Keratinocyte (primary cell): Measurements from ENCODE around the gene DNAJB13.

Experiments used
- EZH2 ChIP-seq: IDR thresholded peaks from one replicate; pipeline ENCODE4 v1.6.1; 2012; ENCODE audit warnings: inconsistent platforms, mild to moderate bottlenecking, low read length, moderate library complexity
- TF ChIP-seq, protein P1 (sequence below), 3 experiments: IDR thresholded peaks in 1 of 3; conservative IDR thresholded peaks in 1 of 3; optimal IDR thresholded peaks in 1 of 3; 2 replicates in 2 of 3; 3 replicates in 1 of 3; pipeline versions ENCODE3 to v1.5.1; 2011; ENCODE audit warnings: low read length in 3 of 3, mild to moderate bottlenecking in 3 of 3, moderate library complexity in 2 of 3, control low read depth in 1 of 3, inconsistent platforms in 1 of 3; ENCODE audit not compliant: insufficient read depth in 2 of 3; ENCODE audit errors: extremely low read depth in 1 of 3

DNA sequence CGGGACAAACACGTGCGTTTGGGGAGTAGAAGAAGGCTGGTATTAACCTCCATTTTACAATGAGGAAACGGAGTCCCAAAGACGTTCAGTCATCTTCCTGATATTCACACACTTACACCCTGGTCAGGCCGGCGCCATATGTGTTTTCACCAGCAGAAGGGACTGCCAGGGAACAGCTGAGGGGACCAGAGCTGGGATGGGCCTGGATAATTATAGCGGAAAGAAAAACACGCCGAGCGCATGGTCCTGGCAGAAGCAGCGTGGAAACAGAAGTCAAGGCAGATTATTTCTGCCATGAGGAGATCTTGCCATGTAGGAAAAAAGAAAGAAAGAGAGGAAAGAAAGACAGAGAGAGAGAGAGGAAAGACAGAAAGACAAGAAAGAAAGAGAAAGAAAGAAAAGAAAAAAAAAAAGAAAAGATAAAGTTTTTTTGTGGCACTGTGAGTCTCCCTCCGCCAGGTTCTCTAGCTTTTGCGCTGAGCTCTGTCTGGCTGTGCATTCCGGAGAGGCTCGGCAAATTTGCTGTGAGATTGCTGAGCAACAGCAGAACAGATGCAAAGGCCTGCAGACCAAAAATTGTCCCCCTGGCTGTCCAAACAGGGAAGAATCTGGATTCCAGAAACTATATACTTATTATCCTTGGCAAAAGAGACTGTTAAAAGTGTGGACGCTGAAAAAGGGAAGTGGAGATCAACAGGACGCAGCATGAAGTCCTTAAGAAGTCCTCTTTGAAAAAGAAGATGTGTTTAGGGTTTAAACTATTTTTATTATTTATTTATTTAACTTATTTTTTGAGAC, 33.1 kb downstream of the DNAJB13 start:
- TF ChIP-seq, protein P1, sequence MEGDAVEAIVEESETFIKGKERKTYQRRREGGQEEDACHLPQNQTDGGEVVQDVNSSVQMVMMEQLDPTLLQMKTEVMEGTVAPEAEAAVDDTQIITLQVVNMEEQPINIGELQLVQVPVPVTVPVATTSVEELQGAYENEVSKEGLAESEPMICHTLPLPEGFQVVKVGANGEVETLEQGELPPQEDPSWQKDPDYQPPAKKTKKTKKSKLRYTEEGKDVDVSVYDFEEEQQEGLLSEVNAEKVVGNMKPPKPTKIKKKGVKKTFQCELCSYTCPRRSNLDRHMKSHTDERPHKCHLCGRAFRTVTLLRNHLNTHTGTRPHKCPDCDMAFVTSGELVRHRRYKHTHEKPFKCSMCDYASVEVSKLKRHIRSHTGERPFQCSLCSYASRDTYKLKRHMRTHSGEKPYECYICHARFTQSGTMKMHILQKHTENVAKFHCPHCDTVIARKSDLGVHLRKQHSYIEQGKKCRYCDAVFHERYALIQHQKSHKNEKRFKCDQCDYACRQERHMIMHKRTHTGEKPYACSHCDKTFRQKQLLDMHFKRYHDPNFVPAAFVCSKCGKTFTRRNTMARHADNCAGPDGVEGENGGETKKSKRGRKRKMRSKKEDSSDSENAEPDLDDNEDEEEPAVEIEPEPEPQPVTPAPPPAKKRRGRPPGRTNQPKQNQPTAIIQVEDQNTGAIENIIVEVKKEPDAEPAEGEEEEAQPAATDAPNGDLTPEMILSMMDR (optimal IDR thresholded peaks at IDR 0.05 in 1 of 3, IDR thresholded peaks at IDR 0.05 in 1 of 3, conservative IDR thresholded peaks at IDR 0.05 in 1 of 3; ENCODE audit: extremely low read depth in 1 of 3, insufficient read depth in 2 of 3, low read length in 3 of 3) = no peak
- TF ChIP-seq EZH2 = no peak
